Measurements from ENCODE around the gene HOOK2. TPM values are rescaled to one million over a fixed set of nuclear protein-coding genes. Genes with fewer than 3 reads are reported as not detected.
A peak's percentile ranks its signal among the peaks of the same experiment; 100 is the strongest.

Gene HOOK2
- total RNA-seq, 2 donors from 2014 or later = 54.8 to 72.0 TPM

GRCh38 chr19:12723641-12724426, 51.5 kb downstream of the HOOK2 start, which contains the start of gene TNPO2:
Gene TNPO2 (minus strand): TSS chr19:12723932. CDS start chr19:12720977, 2,955 bp downstream.
- peak; percentile 78 for DNase-seq
- Histone ChIP-seq H3K9ac (ENCODE audit: low read depth in 2 of 2, low read length in 2 of 2) (peak within 1 kb of the TSS; percentile 53 to 90), H3K27me3 (no peaks in the 10 kb centered on the region), H3K9me3 (no peaks in the 10 kb centered on the region), H3K4me3 (peak within 1 kb of the TSS; percentile 72), H3K4me1 (no peaks in the 10 kb centered on the region), H3K36me3 (peaks cover under 1% of the 10 kb centered on the region), H3K27ac (peak within 1 kb of the TSS; percentile 82)
- intact Hi-C loops (cut with DNase I) = loop anchor here (5.0 kb wide), 1 partner anchor 33 kb away; no protein-coding TSS in a partner anchor
- TF ChIP-seq CTCF (IDR thresholded peaks at IDR 0.05) = no peak

- Histone ChIP-seq H3K36me3 (no peaks in the 10 kb centered on the region), H3K27me3 (no peaks in the 10 kb centered on the region), H3K9me3 (no peaks in the 10 kb centered on the region), H3K4me3 (peak overlapping the region; percentile 72), H3K27ac (peak overlapping the region; percentile 82), H3K9ac (ENCODE audit: low read depth in 2 of 2, low read length in 2 of 2) (peak overlapping the region; percentile 53 to 90), H3K4me1 (no peaks in the 10 kb centered on the region)
- no peak for DNase-seq
- no peak for TF ChIP-seq CTCF (IDR thresholded peaks at IDR 0.05)
- intact Hi-C loops (cut with DNase I) = loop anchor here (5.0 kb wide), 1 partner anchor 34 kb away; no protein-coding TSS in a partner anchor
These were observed 52.0 kb downstream of the HOOK2 start for GRCh38 chr19:12723381-12723640.

GRCh38 chr19:12722566-12723380, 52.6 kb downstream of the HOOK2 start:
- no peaks in the 10 kb centered on the region for H3K27me3 ChIP-seq

GRCh38 chr19:12721656-12722565, 53.4 kb downstream of the HOOK2 start:
- H3K4me3 ChIP-seq = peak overlapping the region; percentile 72
- H3K27me3 ChIP-seq = no peaks in the 10 kb centered on the region
- H3K4me1 ChIP-seq = no peaks in the 10 kb centered on the region
- H3K27ac ChIP-seq = peak overlapping the region; percentile 82
- no peaks in the 10 kb centered on the region for H3K36me3 ChIP-seq
- no peaks in the 10 kb centered on the region for H3K9me3 ChIP-seq
- peak; percentile 56 for DNase-seq
- TF ChIP-seq CTCF (IDR thresholded peaks at IDR 0.05) = no peak
- peak overlapping the region; percentile 80 to 97 for H3K9ac ChIP-seq (ENCODE audit: low read depth in 2 of 2, low read length in 2 of 2)
- intact Hi-C loops (cut with DNase I) = loop anchor here (5.0 kb wide), 1 partner anchor 35 kb away; no protein-coding TSS in a partner anchor

More at GRCh38 chr19:12722566-12723380, 52.6 kb downstream of the HOOK2 start:
- Histone ChIP-seq H3K4me3 (peak overlapping the region; percentile 72), H3K9ac (ENCODE audit: low read depth in 2 of 2, low read length in 2 of 2) (peak overlapping the region; percentile 53 to 90), H3K4me1 (no peaks in the 10 kb centered on the region), H3K27ac (peak overlapping the region; percentile 82), H3K9me3 (no peaks in the 10 kb centered on the region), H3K36me3 (no peaks in the 10 kb centered on the region)
- DNase-seq = peak; percentile 98
- intact Hi-C loops (cut with DNase I) = loop anchor here (5.0 kb wide), 1 partner anchor 35 kb away; no protein-coding TSS in a partner anchor
- TF ChIP-seq CTCF (IDR thresholded peaks at IDR 0.05) = no peak
